ENCODE measurements around the gene SYNDIG1. TPM values are rescaled to one million over a fixed set of nuclear protein-coding genes. Genes with fewer than 3 reads are reported as not detected.

The SYNDIG1 gene
- total and polyA plus RNA-seq, 9 of the 15 experiments (the other 6 are each of a cell fraction or from before 2014, with no cell fraction given), result not detected

GRCh38 chr20:24616258-24617079 lies 147.0 kb downstream of the SYNDIG1 start:
- Histone ChIP-seq H3K4me3 (no peak overlapping the region), H3K9me3 (replicated peaks; ENCODE audit: control insufficient read depth, insufficient read depth, low read depth, low read length) (no peaks in the 10 kb centered on the region), H4K20me1 (replicated peaks; ENCODE audit: control insufficient read depth, insufficient read depth, low read length) (no peaks in the 10 kb centered on the region), H2AFZ (ENCODE audit: low read depth, low read length) (no peak overlapping the region), H3K9me1 (ENCODE audit: control insufficient read depth, insufficient read depth, low read length) (no peaks in the 10 kb centered on the region), H3K36me3 (ENCODE audit: control insufficient read depth, insufficient read depth, low read length) (no peaks in the 10 kb centered on the region), H3K9ac (ENCODE audit: insufficient read depth in 1 of 2, low read depth in 2 of 2, low read length in 2 of 2) (no peak overlapping the region), H3K4me2 (ENCODE audit: insufficient read depth, low read length) (no peak overlapping the region), H3K27ac (ENCODE audit: extremely low read depth, low read depth, low read length) (no peak overlapping the region), H3K4me1 (replicated peaks in 1 of 2; ENCODE audit: control insufficient read depth in 2 of 2, insufficient read depth in 2 of 2, low read length in 2 of 2) (no peaks in the 10 kb centered on the region), H3K27me3 (ENCODE audit: control insufficient read depth in 2 of 2, insufficient read depth in 2 of 2, low read length in 2 of 2) (peaks cover 0 to 13% of the 10 kb centered on the region in 2 experiments; a peak in 1 of 5 replicates), H3K79me2 (ENCODE audit: control insufficient read depth, insufficient read depth, low read length) (no peaks in the 10 kb centered on the region)
- ChIA-PET POLR2A (no interaction called here), CTCF (ENCODE audit: low intra/inter-chr PET ratio) (no interaction called here)
- in situ Hi-C loops (cut with MboI), result no loop called here
- BruUV-seq (replicated peaks), result no TSS peak
- TF ChIP-seq, protein P1, sequence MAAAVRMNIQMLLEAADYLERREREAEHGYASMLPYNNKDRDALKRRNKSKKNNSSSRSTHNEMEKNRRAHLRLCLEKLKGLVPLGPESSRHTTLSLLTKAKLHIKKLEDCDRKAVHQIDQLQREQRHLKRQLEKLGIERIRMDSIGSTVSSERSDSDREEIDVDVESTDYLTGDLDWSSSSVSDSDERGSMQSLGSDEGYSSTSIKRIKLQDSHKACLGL (CRISPR knock-in tag; IDR thresholded peaks at IDR 0.05; ENCODE audit: borderline replicate concordance, poor library complexity, severe bottlenecking), result no peak
- TF ChIP-seq SREBF2 (CRISPR knock-in tag; IDR thresholded peaks at IDR 0.05) (no peak), RHOXF2B (CRISPR knock-in tag; conservative IDR thresholded peaks at IDR 0.05) (no peak), ZNF75A (CRISPR knock-in tag; IDR thresholded peaks at IDR 0.05) (no peak), ZSCAN32 (CRISPR knock-in tag; IDR thresholded peaks at IDR 0.05) (no peak), PHB2 (IDR thresholded peaks at IDR 0.05; ENCODE audit: low read depth) (no peak), ZNF324 (CRISPR knock-in tag; IDR thresholded peaks at IDR 0.05) (no peak)
- TF ChIP-seq, protein P2, sequence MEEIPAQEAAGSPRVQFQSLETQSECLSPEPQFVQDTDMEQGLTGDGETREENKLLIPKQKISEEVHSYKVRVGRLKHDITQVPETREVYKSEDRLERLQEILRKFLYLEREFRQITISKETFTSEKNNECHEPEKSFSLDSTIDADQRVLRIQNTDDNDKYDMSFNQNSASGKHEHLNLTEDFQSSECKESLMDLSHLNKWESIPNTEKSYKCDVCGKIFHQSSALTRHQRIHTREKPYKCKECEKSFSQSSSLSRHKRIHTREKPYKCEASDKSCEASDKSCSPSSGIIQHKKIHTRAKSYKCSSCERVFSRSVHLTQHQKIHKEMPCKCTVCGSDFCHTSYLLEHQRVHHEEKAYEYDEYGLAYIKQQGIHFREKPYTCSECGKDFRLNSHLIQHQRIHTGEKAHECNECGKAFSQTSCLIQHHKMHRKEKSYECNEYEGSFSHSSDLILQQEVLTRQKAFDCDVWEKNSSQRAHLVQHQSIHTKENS (CRISPR knock-in tag; IDR thresholded peaks at IDR 0.05), result no peak
- 0% methylated on average over 12 of the region's 19 CpGs for WGBS (ENCODE audit: insufficient coverage, low coverage, missing lambda C conversion rate)
- ATAC-seq (no peak), FAIRE-seq (no peak), DNase-seq (ENCODE audit: extremely low read depth in 1 of 4, low spot score in 3 of 4) (no peak)
- intact Hi-C loops (cut with micrococcal nuclease), result no loop called here
